Measurements from ENCODE around the gene ATRIP. TPM values are rescaled to one million over a fixed set of nuclear protein-coding genes. Genes with fewer than 3 reads are reported as not detected.
A peak's percentile ranks its signal among the peaks of the same experiment; 100 is the strongest.

Gene ATRIP
- polyA plus RNA-seq, 1 donor (not counting 4 experiments of a cell fraction or from before 2014, with no cell fraction given), result 9.7 TPM

- dilution Hi-C loops (cut with MboI; ENCODE audit: extremely low pct_ligation_motif_present, low sequenced_read_pairs), result no loop called here
- H3K36me3 ChIP-seq (ENCODE audit: control insufficient read depth in 2 of 2, extremely low read depth in 1 of 2, insufficient read depth in 2 of 2, low read length in 2 of 2), result peaks cover 8 to 27% of the 10 kb centered on the region in 2 experiments
- no peaks in the 10 kb centered on the region for H4K20me1 ChIP-seq (ENCODE audit: control insufficient read depth, extremely low read depth, insufficient read depth, low read length)
- no peaks in the 10 kb centered on the region for H3K9me3 ChIP-seq (ENCODE audit: control insufficient read depth, low read depth, low read length)
- peak overlapping the region; percentile 93 for H3K9ac ChIP-seq (ENCODE audit: control insufficient read depth, extremely low read depth, insufficient read depth, low read length)
- H3K79me2 ChIP-seq (ENCODE audit: control insufficient read depth, insufficient read depth, low read length), result peaks cover 52% of the 10 kb centered on the region
- no peaks in the 10 kb centered on the region for H3K27me3 ChIP-seq (ENCODE audit: control insufficient read depth, extremely low read depth, insufficient read depth, low read length)
- H3K4me1 ChIP-seq (ENCODE audit: control insufficient read depth, extremely low read depth, insufficient read depth, low read length), result peaks cover 39% of the 10 kb centered on the region
- H3K4me2 ChIP-seq (ENCODE audit: control insufficient read depth, extremely low read depth, insufficient read depth, low read depth, low read length), result peak overlapping the region; percentile 63
- H2AFZ ChIP-seq (ENCODE audit: control insufficient read depth, low read length), result no peak overlapping the region
- peak overlapping the region; percentile 98 for H3K27ac ChIP-seq (ENCODE audit: control insufficient read depth, insufficient read depth, low read length)
- no peak for TF ChIP-seq EZH2 (IDR thresholded peaks at IDR 0.05; ENCODE audit: low read length)
- TF ChIP-seq, protein P1, sequence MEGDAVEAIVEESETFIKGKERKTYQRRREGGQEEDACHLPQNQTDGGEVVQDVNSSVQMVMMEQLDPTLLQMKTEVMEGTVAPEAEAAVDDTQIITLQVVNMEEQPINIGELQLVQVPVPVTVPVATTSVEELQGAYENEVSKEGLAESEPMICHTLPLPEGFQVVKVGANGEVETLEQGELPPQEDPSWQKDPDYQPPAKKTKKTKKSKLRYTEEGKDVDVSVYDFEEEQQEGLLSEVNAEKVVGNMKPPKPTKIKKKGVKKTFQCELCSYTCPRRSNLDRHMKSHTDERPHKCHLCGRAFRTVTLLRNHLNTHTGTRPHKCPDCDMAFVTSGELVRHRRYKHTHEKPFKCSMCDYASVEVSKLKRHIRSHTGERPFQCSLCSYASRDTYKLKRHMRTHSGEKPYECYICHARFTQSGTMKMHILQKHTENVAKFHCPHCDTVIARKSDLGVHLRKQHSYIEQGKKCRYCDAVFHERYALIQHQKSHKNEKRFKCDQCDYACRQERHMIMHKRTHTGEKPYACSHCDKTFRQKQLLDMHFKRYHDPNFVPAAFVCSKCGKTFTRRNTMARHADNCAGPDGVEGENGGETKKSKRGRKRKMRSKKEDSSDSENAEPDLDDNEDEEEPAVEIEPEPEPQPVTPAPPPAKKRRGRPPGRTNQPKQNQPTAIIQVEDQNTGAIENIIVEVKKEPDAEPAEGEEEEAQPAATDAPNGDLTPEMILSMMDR (optimal IDR thresholded peaks at IDR 0.05 in 1 of 3, IDR thresholded peaks at IDR 0.05 in 1 of 3, conservative IDR thresholded peaks at IDR 0.05 in 1 of 3; ENCODE audit: extremely low read depth in 1 of 3, insufficient read depth in 2 of 3, low read length in 3 of 3), result no peak
- H3K9me1 ChIP-seq (ENCODE audit: control insufficient read depth, extremely low read depth, insufficient read depth, low read length), result no peaks in the 10 kb centered on the region
- DNase-seq (ENCODE audit: low read depth, low spot score) (no peak), FAIRE-seq (no peak)
- peak overlapping the region in 1 of 3 experiments; percentile 19 for H3K4me3 ChIP-seq (ENCODE audit: control insufficient read depth in 2 of 3, extremely low read depth in 1 of 3, insufficient read depth in 2 of 3, low read depth in 1 of 3, low read length in 3 of 3)
Observed at GRCh38 chr3:48467473-48468267, 21.1 kb downstream of the ATRIP start.

- Histone ChIP-seq H3K36me3 (ENCODE audit: control insufficient read depth in 2 of 2, extremely low read depth in 1 of 2, insufficient read depth in 2 of 2, low read length in 2 of 2) (peaks cover 8 to 27% of the 10 kb centered on the region in 2 experiments), H3K9ac (ENCODE audit: control insufficient read depth, extremely low read depth, insufficient read depth, low read length) (no peak overlapping the region), H3K4me1 (ENCODE audit: control insufficient read depth, extremely low read depth, insufficient read depth, low read length) (peaks cover 42% of the 10 kb centered on the region), H3K79me2 (ENCODE audit: control insufficient read depth, insufficient read depth, low read length) (peaks cover 52% of the 10 kb centered on the region), H3K4me3 (ENCODE audit: control insufficient read depth in 2 of 3, extremely low read depth in 1 of 3, insufficient read depth in 2 of 3, low read depth in 1 of 3, low read length in 3 of 3) (no peak overlapping the region), H4K20me1 (ENCODE audit: control insufficient read depth, extremely low read depth, insufficient read depth, low read length) (no peaks in the 10 kb centered on the region), H3K27me3 (ENCODE audit: control insufficient read depth, extremely low read depth, insufficient read depth, low read length) (no peaks in the 10 kb centered on the region), H2AFZ (ENCODE audit: control insufficient read depth, low read length) (no peak overlapping the region), H3K9me1 (ENCODE audit: control insufficient read depth, extremely low read depth, insufficient read depth, low read length) (no peaks in the 10 kb centered on the region), H3K9me3 (ENCODE audit: control insufficient read depth, low read depth, low read length) (no peaks in the 10 kb centered on the region), H3K4me2 (ENCODE audit: control insufficient read depth, extremely low read depth, insufficient read depth, low read depth, low read length) (no peak overlapping the region), H3K27ac (ENCODE audit: control insufficient read depth, insufficient read depth, low read length) (no peak overlapping the region)
- FAIRE-seq, result no peak
- no peak for DNase-seq (ENCODE audit: low read depth, low spot score)
- dilution Hi-C loops (cut with MboI; ENCODE audit: extremely low pct_ligation_motif_present, low sequenced_read_pairs), result no loop called here
- no peak for TF ChIP-seq EZH2 (IDR thresholded peaks at IDR 0.05; ENCODE audit: low read length)
- TF ChIP-seq, protein P1 (optimal IDR thresholded peaks at IDR 0.05 in 1 of 3, IDR thresholded peaks at IDR 0.05 in 1 of 3, conservative IDR thresholded peaks at IDR 0.05 in 1 of 3; ENCODE audit: extremely low read depth in 1 of 3, insufficient read depth in 2 of 3, low read length in 3 of 3), result no peak
Observed at GRCh38 chr3:48468329-48468731, 21.8 kb downstream of the ATRIP start.
